CD4-positive, alpha-beta T cell treated with Interleukin-10 for 1 hour (primary cell): Measurements from ENCODE around the gene SLC35F4.
"Not testable (repeated sequence)": the region's sequence is repeated elsewhere in the genome, so short reads cannot be mapped to it uniquely, and the experiment has no call there.

Experiments used
- DNase-seq: peaks from one replicate; pipeline ENCODE4 v3.0.0-alpha.2; 2020

The SLC35F4 gene

GRCh38 chr14:57785058-57785457 is 80.8 kb downstream of the SLC35F4 start:
- no peak for DNase-seq

DNA sequence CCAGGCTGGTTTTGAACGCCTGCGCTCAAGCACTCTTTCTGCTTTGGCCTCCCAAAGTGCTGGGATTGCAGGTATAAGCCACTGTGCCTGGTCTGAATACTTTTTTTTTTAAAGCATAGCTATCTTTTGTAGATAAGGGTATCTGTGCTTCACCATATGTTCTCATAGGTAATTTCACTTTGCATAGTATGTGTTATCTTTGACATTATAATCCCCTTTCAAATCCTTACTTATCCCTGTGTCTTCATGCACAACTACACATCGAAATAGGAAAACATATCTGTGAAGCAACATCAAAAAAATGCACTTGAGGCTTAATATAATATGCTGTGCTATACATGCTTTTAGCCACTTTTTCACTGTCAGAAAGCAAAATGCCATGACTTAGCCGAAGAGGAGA is 94.1 kb downstream of the SLC35F4 start:
- no peak for DNase-seq

- no peak for DNase-seq
These were observed 95.9 kb downstream of the SLC35F4 start for GRCh38 chr14:57769863-57770523.

- DNase-seq: no peak
These were observed 104.1 kb downstream of the SLC35F4 start for GRCh38 chr14:57761800-57762199.

DNA sequence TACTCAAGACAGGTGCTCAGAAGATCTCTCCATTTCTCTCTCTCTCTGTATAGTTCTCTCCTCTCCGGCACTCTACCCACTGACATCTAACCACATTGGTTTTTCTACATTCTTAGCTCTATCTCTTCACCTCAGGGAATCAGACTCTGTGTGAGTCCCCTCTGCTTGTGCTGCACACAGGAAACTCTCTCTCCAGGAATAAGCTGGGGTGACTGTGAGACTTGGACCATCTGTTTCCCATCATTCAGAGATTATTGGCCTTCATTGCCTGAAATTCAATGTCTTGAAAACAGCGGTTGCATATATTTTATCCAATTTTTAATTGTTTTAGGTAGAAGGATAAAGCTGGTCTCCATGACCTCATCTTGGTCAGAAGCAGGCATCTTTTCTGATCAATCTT is 105.0 kb downstream of the SLC35F4 start:
- no peak for DNase-seq

GRCh38 chr14:57755018-57755521 is 110.8 kb downstream of the SLC35F4 start:
- DNase-seq: no peak

DNA sequence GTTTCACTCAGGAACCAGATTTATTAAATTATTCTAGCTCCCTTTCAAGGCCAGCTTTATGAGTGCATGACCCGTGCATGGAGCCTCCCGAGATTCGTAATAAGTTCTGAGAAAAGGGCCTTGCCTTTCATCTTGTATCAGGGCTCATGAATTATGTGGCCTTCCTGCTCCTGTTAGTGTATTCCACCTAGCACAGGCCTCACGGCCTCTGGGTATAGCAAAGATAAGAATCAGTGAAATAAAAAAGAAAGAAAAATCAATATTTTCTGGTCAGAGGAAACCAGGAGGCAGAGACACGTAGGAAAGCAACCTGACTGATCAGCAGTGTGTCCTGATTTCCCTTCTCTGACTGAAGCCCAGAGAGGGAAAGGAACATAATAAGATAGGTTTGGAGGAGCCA is 111.4 kb downstream of the SLC35F4 start:
- no peak for DNase-seq

- DNase-seq: no peak
These were observed 112.1 kb downstream of the SLC35F4 start for GRCh38 chr14:57753821-57754220.

GRCh38 chr14:57752142-57752695 is 113.7 kb downstream of the SLC35F4 start:
- not testable (repeated sequence) for DNase-seq

DNA sequence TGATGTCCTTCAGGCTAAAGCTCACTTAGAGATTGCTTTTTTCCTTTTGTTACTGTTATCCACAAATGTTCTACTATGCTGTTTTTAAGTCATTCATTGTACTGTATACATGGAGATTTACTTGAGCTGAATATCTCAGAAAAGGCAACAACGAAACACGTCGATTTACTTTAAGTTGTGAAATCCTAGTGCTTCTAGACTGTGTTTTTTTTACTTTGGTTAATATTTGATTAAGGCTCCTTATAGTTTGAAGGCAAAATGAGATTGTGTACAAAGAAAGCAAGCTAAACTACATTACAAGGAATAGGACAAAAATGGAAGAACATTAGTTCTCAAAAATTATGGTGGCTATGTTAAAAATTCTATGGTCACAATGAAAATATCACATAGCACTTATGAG is 114.5 kb downstream of the SLC35F4 start:
- DNase-seq: no peak

GRCh38 chr14:57749267-57749666 is 116.6 kb downstream of the SLC35F4 start:
- DNase-seq: no peak

DNA sequence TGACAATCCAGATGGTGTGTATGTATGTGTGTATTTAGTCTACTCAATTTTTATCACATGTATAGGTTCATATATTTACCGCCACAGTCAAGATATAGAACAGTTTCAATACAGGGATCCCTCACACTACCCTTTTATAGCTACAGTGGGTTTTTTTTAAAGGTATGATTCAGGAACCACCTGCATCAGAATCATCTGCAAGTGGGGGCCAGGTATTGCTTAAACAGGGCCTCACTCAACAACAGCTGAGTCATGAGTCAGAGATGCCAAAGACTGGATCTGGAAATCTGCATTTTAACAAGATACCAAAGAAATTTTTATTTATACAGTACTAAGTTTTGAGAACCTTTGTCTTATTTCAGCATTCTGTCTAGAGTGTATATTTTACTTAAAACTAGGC is 117.6 kb downstream of the SLC35F4 start:
- no peak for DNase-seq

- no peak for DNase-seq
These were observed 118.9 kb downstream of the SLC35F4 start for GRCh38 chr14:57747036-57747435.

GRCh38 chr14:57746563-57746962 is 119.3 kb downstream of the SLC35F4 start:
- DNase-seq: no peak

DNA sequence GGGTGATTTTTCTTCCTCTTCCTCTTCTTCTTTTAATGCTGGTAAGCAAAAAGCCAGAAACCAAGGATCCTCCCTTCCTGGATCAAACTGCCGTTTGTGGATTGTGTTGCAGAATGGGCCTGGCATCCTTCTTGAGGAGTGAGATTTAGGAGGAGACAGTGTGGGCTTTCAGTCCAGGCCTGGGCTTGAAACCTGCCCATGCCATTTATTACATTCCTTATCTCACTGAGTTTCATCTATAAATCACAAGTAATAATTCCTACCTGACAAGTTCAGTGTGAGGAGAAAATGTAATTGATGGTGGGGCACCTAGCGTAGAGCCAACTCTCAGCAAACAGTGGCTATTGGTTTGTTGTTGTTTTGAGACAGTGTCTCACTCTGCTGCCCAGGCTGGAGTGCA is 126.4 kb downstream of the SLC35F4 start:
- no peak for DNase-seq

- no peak for DNase-seq
These were observed 128.3 kb downstream of the SLC35F4 start for GRCh38 chr14:57737598-57737997.

DNA sequence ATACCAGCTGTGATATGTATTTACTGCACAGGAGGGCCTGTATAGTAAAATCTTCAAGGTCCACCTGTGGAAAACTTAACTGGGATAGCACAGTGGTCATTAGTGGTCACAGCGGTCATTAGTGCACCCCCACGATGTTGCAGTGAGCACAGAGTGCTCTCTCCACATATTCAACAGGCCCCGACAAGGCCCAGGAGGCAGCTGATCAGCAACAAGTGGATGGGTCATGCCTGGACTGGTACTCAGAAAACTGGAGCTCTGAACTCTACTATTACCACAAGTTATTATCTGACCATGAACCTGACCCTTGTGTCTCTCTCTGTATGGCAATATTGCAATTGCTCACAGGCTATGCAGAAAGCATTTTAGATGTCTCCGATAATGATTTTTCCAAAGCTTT is 129.5 kb downstream of the SLC35F4 start:
- DNase-seq: no peak

DNA sequence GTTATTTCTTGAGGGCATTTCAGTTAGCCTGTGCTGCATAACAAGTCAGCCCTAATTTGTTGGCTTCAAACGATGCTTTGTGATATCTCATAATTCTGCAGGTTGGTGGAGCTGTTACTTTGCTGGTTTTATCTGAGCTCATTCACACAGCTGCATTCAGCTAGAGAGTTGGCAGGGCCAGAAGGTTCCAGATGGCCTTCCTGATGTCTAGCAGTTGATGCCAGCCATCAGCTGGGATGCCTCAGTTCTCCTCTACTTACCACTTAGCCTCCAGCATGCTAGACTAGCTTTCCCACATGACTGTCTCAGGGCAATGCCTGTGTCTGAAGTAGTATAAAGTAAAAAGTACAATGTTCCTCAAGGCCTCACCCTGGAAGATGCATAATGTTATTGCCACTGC is 130.6 kb downstream of the SLC35F4 start:
- no peak for DNase-seq

GRCh38 chr14:57732463-57733285 is 133.2 kb downstream of the SLC35F4 start:
- DNase-seq: no peak

- DNase-seq: no peak
These were observed 136.4 kb downstream of the SLC35F4 start for GRCh38 chr14:57729208-57730187.

DNA sequence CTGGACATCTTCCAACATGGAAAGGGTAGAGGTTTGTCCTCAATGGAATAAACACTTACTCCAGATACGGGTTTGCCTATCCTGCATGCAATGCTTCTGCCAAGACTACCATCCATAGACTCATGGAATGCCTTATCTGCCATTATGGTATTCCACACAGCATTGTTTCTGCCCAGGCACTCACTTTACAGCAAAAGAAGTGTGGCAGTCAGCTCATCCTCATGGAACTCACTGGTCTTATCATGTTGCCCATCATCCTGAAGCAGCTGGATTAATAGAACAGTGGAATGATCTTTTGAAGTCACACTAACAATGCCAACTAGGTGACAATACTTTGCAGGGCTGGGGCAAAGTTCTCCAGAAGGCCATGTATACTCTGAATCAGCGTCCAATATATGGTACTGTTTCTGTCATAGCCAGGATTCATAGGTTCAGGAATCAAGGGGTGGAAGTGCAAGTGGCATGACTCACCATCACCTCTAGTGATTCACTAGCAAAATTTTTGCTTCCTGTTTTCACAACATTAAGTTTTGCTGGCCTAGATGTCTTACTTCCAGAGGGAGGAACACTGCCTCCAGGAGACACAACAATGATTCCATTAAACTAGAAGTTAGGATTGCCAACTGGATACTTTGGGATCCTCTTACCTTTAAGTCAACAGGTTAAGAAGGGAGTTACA is 140.4 kb downstream of the SLC35F4 start:
- no peak for DNase-seq

DNA sequence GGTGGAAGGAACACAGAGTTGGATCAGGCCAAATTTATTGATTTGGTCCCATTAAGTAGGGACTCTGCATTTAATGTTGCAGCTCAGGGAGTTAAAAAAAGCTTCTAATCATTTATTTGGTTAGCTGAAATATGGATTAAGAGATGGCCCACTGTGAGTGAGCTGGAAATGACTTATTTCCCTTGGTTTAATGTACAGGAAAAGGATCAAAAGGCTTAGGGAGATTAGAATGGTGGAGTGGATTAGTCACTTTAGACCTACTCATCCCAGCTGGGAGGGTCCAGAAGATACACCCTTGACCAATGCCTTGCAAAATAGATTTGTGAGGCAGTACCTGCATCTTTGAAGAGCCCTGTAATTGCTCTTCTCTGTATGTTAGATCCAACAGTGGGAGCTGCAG is 143.8 kb downstream of the SLC35F4 start:
- not testable (repeated sequence) for DNase-seq
